WTC11 (cell line): ENCODE measurements around the gene TRAF7. TPM values are rescaled to one million over a fixed set of nuclear protein-coding genes. Genes with fewer than 3 reads are reported as not detected.

Experiments used
- ATF1 ChIP-seq: sonication (generic); formaldehyde crosslinking; IDR thresholded peaks from 2 replicates; pipeline ENCODE4 v1.8.1; 2023; ENCODE audit warnings: mild to moderate bottlenecking, moderate library complexity, missing genetic modification reagents
- ATF2 ChIP-seq: sonication (generic); formaldehyde crosslinking; IDR thresholded peaks from 2 replicates; pipeline ENCODE4 v1.8.1; 2022; ENCODE audit warnings: low read depth, missing genetic modification reagents, borderline replicate concordance
- ETV6 ChIP-seq: sonication (generic); formaldehyde crosslinking; IDR thresholded peaks from 2 replicates; pipeline ENCODE4 v1.8.1; 2022; ENCODE audit warnings: mild to moderate bottlenecking, missing genetic modification reagents
- GABPB1 ChIP-seq: sonication (generic); formaldehyde crosslinking; IDR thresholded peaks from 2 replicates; pipeline ENCODE4 v1.8.1; 2023; ENCODE audit warnings: mild to moderate bottlenecking, missing genetic modification reagents
- GRHL2 ChIP-seq: fragments of 250-450 bp; sonication (Bioruptor Pico); IDR thresholded peaks from 2 replicates; pipeline ENCODE4 v1.8.0; 2022; ENCODE audit warnings: mild to moderate bottlenecking, moderate library complexity; ENCODE audit not compliant: insufficient replicate concordance, severe bottlenecking
- HMGA2 ChIP-seq: fragments of 250-450 bp; sonication (Bioruptor Pico); IDR thresholded peaks from 2 replicates; pipeline ENCODE4 v1.4.0; 2021; ENCODE audit warnings: mild to moderate bottlenecking, moderate library complexity
- MLX ChIP-seq: sonication (generic); formaldehyde crosslinking; IDR thresholded peaks from 2 replicates; pipeline ENCODE4 v1.8.1; 2023; ENCODE audit warnings: mild to moderate bottlenecking, missing genetic modification reagents, moderate library complexity
- NFATC4 ChIP-seq: fragments of 250-450 bp; sonication (Bioruptor Pico); IDR thresholded peaks from 2 replicates; pipeline ENCODE4 v1.9.0; 2021; ENCODE audit warnings: mild to moderate bottlenecking
- OVOL2 ChIP-seq: fragments of 250-450 bp; sonication (Bioruptor Pico); IDR thresholded peaks from 2 replicates; pipeline ENCODE4 v1.9.0; 2021; ENCODE audit warnings: mild to moderate bottlenecking, borderline replicate concordance
- SMAD3 ChIP-seq: sonication (generic); formaldehyde crosslinking; IDR thresholded peaks from 2 replicates; pipeline ENCODE4 v1.8.0; 2022; ENCODE audit warnings: missing genetic modification reagents, mild to moderate bottlenecking, borderline replicate concordance
- TP53 ChIP-seq: sonication (generic); formaldehyde crosslinking; IDR thresholded peaks from 2 replicates; pipeline ENCODE4 v1.8.1; 2023; ENCODE audit warnings: mild to moderate bottlenecking, missing genetic modification reagents
- USF2 ChIP-seq: sonication (generic); formaldehyde crosslinking; IDR thresholded peaks from 2 replicates; pipeline ENCODE4 v1.8.1; 2023; ENCODE audit warnings: mild to moderate bottlenecking, missing genetic modification reagents, moderate library complexity
- ZBTB21 ChIP-seq: sonication (generic); formaldehyde crosslinking; IDR thresholded peaks from 2 replicates; pipeline ENCODE4 v1.8.1; 2023; ENCODE audit warnings: mild to moderate bottlenecking, missing genetic modification reagents, borderline replicate concordance
- ZMAT4 ChIP-seq: fragments of 250-450 bp; sonication (Bioruptor Pico); IDR thresholded peaks from 2 replicates; pipeline ENCODE4 v1.9.0; 2021; ENCODE audit warnings: mild to moderate bottlenecking
- ZNF219 ChIP-seq: sonication (generic); formaldehyde crosslinking; IDR thresholded peaks from 2 replicates; pipeline ENCODE4 v1.8.0; 2023; ENCODE audit warnings: missing genetic modification reagents, mild to moderate bottlenecking, borderline replicate concordance
- ZNF317 ChIP-seq: sonication (generic); formaldehyde crosslinking; IDR thresholded peaks from 2 replicates; pipeline ENCODE4 v1.8.1; 2023; ENCODE audit warnings: low read depth, mild to moderate bottlenecking, moderate library complexity, missing genetic modification reagents, borderline replicate concordance
- ZNF423 ChIP-seq: fragments of 250-450 bp; sonication (Bioruptor Pico); IDR thresholded peaks from 2 replicates; pipeline ENCODE4 v2.1.2; 2022; ENCODE audit warnings: mild to moderate bottlenecking, moderate library complexity
- ZNF425 ChIP-seq: fragments of 250-450 bp; sonication (Bioruptor Pico); conservative IDR thresholded peaks from 2 replicates; pipeline ENCODE4 v1.9.0; 2021; ENCODE audit warnings: mild to moderate bottlenecking
- total RNA-seq: library from RNA; stranded (reverse); gene quantifications from 3 replicates; pipeline ENCODE4 v1.2.3, GENCODE V29; 2021
- TF ChIP-seq, protein P1 (sequence below): sonication (generic); formaldehyde crosslinking; conservative IDR thresholded peaks from 2 replicates; pipeline ENCODE4 v1.8.1; 2023; ENCODE audit warnings: mild to moderate bottlenecking, low read depth, missing genetic modification reagents, moderate library complexity
- TF ChIP-seq, protein P2 (sequence below): sonication (generic); formaldehyde crosslinking; IDR thresholded peaks from 2 replicates; pipeline ENCODE4 v1.8.0; 2023; ENCODE audit warnings: missing genetic modification reagents
- TF ChIP-seq, protein P3 (sequence below): fragments of 200-600 bp; IDR thresholded peaks from 2 replicates; pipeline ENCODE4 v1.8.0; 2022; ENCODE audit warnings: antibody characterized with exemption
- TF ChIP-seq, protein P4 (sequence below): sonication (generic); formaldehyde crosslinking; IDR thresholded peaks from 2 replicates; pipeline ENCODE4 v1.8.0; 2022; ENCODE audit warnings: mild to moderate bottlenecking, missing genetic modification reagents

Gene TRAF7
- total RNA-seq, 1 experiment from 2014 or later: 148 TPM

- TF ChIP-seq, protein P1, sequence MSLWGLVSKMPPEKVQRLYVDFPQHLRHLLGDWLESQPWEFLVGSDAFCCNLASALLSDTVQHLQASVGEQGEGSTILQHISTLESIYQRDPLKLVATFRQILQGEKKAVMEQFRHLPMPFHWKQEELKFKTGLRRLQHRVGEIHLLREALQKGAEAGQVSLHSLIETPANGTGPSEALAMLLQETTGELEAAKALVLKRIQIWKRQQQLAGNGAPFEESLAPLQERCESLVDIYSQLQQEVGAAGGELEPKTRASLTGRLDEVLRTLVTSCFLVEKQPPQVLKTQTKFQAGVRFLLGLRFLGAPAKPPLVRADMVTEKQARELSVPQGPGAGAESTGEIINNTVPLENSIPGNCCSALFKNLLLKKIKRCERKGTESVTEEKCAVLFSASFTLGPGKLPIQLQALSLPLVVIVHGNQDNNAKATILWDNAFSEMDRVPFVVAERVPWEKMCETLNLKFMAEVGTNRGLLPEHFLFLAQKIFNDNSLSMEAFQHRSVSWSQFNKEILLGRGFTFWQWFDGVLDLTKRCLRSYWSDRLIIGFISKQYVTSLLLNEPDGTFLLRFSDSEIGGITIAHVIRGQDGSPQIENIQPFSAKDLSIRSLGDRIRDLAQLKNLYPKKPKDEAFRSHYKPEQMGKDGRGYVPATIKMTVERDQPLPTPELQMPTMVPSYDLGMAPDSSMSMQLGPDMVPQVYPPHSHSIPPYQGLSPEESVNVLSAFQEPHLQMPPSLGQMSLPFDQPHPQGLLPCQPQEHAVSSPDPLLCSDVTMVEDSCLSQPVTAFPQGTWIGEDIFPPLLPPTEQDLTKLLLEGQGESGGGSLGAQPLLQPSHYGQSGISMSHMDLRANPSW (CRISPR knock-in tag): no peak
- TF ChIP-seq HMGA2 (0 out of 2 replicates have a peak, but pooled peaks have one; percentile 13), ZNF423 (CRISPR knock-in tag) (no peak), GRHL2 (no peak), ZMAT4 (peak; percentile 82), ATF1 (CRISPR knock-in tag) (peak; percentile 84; the same call in 1 of the 2 replicates), OVOL2 (CRISPR knock-in tag) (peak; percentile 77; the same call in 1 of the 2 replicates), ZNF219 (CRISPR knock-in tag) (no peak), GABPB1 (CRISPR knock-in tag) (peak; percentile 58; the same call in 1 of the 2 replicates), ETV6 (CRISPR knock-in tag) (peak; percentile 93), ATF2 (CRISPR knock-in tag) (no peak), MLX (CRISPR knock-in tag) (0 out of 2 replicates have a peak, but pooled peaks have one; percentile 66), ZNF425 (CRISPR knock-in tag) (peak; percentile 78), ZNF317 (CRISPR knock-in tag) (0 out of 2 replicates have a peak, but pooled peaks have one; percentile 55), SMAD3 (CRISPR knock-in tag) (peak; percentile 64; the same call in 1 of the 2 replicates), USF2 (CRISPR knock-in tag) (0 out of 2 replicates have a peak, but pooled peaks have one; percentile 39), ZBTB21 (CRISPR knock-in tag) (peak; percentile 80), NFATC4 (peak; percentile 84; the same call in 1 of the 2 replicates), TP53 (CRISPR knock-in tag) (peak; percentile 45; the same call in 1 of the 2 replicates)
- TF ChIP-seq, protein P2, sequence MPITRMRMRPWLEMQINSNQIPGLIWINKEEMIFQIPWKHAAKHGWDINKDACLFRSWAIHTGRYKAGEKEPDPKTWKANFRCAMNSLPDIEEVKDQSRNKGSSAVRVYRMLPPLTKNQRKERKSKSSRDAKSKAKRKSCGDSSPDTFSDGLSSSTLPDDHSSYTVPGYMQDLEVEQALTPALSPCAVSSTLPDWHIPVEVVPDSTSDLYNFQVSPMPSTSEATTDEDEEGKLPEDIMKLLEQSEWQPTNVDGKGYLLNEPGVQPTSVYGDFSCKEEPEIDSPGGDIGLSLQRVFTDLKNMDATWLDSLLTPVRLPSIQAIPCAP (CRISPR knock-in tag): peak; percentile 66; the same call in 1 of the 2 replicates
- TF ChIP-seq, protein P3, sequence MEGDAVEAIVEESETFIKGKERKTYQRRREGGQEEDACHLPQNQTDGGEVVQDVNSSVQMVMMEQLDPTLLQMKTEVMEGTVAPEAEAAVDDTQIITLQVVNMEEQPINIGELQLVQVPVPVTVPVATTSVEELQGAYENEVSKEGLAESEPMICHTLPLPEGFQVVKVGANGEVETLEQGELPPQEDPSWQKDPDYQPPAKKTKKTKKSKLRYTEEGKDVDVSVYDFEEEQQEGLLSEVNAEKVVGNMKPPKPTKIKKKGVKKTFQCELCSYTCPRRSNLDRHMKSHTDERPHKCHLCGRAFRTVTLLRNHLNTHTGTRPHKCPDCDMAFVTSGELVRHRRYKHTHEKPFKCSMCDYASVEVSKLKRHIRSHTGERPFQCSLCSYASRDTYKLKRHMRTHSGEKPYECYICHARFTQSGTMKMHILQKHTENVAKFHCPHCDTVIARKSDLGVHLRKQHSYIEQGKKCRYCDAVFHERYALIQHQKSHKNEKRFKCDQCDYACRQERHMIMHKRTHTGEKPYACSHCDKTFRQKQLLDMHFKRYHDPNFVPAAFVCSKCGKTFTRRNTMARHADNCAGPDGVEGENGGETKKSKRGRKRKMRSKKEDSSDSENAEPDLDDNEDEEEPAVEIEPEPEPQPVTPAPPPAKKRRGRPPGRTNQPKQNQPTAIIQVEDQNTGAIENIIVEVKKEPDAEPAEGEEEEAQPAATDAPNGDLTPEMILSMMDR: no peak
- TF ChIP-seq, protein P4, sequence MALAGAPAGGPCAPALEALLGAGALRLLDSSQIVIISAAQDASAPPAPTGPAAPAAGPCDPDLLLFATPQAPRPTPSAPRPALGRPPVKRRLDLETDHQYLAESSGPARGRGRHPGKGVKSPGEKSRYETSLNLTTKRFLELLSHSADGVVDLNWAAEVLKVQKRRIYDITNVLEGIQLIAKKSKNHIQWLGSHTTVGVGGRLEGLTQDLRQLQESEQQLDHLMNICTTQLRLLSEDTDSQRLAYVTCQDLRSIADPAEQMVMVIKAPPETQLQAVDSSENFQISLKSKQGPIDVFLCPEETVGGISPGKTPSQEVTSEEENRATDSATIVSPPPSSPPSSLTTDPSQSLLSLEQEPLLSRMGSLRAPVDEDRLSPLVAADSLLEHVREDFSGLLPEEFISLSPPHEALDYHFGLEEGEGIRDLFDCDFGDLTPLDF (CRISPR knock-in tag): no peak
Observed at GRCh38 chr16:2155091-2155950, at the start of gene TRAF7 (continued).
